HG03039 (cell line): Measurements from ENCODE around the gene CASP7.

ENCODE experiments used
- ATAC-seq: cut with Tn5 transposase; IDR thresholded peaks from one replicate; pipeline ENCODE4 v1.9.1; 2021; ENCODE audit warnings: mild to moderate bottlenecking, moderate library complexity; ENCODE audit not compliant: unreplicated experiment

The CASP7 gene

DNA sequence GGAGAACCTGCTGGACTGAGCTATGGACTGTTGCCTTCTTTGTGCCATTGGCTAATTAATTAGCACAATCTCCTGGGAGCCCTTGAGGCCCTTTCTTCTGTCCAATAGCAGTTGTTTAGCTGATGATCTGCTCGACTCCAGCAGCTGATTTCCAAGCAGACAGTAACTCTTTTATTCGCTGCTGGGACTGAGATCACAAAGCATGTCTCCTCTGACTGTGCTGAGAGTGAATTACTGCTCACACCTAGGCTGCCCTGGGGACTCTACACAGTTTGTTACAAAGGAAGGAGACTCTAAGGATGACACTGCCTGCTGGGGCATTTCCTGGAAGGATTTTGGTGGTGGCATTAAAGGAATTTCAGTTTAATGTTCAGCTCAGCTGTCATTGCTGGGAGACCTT lies 31.4 kb downstream of the CASP7 start:
- ATAC-seq = no peak

- ATAC-seq = no peak
These were observed 32.3 kb downstream of the CASP7 start for GRCh38 chr10:113712024-113712423.

DNA sequence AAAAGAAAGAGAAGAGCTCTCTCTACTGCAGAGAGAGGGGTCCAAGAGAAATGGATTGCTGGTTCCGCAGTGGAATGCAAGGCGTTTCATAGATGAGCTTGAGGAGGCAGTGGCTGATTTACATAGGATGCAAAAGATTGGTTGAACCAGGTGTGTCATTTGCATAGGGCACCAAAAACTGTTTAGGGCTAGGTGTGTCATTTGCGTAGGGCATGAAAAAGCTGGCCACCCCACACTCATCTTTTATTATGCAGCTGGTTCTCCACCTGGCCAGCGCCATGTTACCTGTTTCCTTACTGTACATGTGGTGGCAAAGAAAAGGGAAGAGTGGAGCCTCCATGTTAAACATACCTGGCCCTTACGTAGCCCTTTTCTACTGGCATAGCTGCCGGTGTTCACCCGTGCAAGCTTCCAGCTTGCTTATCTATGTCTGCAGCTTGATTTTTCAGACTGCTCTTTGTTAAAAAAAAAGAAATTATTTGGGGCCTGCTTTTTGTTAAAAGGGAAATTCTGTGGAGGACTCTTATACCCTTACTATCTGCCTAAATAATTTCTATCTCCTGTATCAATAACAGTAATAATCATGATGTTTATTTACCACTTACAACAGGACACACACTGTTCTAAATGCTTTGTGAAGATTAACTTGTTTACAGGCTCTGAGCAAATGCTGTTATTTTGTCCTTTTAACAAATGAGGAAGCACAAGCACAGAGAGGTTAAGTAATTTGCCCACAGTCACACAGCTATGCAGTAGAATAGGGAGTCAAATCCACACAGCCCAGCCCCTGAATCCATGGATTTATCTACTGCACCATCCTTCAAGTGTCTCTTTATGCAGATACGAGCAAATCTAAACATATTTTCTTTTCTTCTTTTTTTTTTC lies 33.3 kb downstream of the CASP7 start:
- ATAC-seq = no peak

DNA sequence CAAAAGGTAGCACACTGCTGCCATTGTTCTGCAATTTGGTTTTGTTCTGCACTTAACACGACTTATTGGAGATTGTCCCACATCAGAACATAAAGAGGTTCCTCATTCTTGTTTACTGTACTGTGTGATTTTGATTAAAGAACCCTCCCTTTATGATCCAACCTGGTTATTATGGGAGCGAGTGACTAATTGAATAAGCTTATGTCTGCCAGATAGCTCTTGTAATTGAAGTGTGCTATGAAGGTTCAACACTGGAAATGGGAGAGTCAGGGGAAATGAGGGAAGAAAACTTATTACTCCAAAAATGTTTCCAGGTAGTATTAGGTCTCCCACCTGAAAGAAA lies 33.9 kb downstream of the CASP7 start:
- ATAC-seq = no peak

DNA sequence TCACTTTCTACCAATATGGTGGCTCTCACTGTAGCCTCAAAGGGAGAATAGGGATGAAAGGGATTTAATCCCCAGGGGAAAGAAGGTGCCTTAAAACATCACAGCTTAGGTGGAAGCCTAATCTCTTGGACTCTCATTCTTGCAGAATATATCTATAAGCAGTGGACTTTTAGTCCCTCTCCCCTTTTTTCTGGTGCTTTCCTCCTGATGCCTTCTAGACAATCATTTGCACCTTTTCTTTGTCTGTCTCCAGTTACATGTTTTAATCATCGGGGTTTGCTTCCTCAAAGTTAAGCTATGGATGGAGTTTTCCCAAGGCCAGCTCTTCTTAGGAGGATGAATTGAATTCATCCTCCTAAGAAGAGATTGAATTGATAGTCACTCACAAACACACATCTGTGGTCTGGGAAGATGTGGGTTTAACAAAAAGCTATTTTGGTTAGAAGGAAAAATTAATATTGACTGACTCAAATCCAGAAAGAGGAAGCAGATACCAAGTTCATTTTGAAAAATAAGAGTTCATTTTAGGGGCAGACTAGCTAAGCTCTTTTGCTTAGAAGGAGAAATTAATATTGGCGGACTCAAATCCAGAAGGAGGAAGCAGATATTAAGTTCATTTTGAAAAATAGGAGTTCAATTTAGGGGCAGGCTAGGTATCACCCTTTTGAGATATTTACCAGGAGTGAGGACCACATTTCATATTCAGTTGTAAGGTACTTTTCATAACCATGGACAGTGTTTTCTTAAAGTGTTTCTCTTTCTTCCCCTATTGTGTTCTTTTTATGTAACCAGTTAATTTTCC lies 36.6 kb downstream of the CASP7 start:
- no peak for ATAC-seq

DNA sequence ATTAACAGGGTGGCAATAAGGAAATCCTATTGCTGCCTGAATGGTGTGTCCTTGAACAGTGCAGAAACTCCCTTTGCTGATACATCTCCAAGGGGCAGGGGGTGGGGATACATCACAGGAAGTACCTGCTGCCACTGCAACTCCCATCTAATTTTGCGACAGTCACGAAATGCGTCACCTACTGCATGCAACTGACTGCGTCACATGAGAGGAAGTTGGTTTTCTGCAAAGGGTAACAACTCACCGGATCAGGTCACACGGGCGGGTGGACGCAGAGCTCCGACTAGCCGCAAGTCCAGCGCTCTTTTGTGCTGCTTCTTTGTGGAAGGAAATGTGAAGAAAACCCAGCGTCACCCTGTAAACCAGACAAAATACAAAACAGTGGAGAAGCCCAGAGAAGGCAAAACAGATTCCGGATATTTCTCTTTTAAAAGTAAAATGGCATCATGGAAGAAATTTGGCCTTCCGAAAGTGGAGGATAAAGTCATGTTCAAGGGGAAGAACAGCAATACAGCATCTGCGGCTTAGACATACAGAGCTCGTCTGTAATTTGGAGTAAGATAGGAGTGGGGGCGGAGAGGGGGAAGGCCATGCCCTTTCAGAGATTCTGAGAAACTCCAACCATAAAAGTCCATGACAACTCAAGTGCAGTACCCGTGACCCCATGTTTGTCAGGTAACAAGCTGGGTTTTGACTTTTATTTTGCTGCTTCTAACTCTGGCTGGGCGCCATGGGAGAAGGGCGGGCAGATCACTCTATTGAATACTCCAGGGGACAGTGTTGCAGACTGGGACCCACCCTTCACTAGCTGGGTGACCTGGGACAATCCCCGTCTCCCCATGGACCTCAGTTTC lies 39.5 kb downstream of the CASP7 start:
- ATAC-seq = no peak

- no peak for ATAC-seq
These were observed 40.7 kb downstream of the CASP7 start for GRCh38 chr10:113720386-113720785.

DNA sequence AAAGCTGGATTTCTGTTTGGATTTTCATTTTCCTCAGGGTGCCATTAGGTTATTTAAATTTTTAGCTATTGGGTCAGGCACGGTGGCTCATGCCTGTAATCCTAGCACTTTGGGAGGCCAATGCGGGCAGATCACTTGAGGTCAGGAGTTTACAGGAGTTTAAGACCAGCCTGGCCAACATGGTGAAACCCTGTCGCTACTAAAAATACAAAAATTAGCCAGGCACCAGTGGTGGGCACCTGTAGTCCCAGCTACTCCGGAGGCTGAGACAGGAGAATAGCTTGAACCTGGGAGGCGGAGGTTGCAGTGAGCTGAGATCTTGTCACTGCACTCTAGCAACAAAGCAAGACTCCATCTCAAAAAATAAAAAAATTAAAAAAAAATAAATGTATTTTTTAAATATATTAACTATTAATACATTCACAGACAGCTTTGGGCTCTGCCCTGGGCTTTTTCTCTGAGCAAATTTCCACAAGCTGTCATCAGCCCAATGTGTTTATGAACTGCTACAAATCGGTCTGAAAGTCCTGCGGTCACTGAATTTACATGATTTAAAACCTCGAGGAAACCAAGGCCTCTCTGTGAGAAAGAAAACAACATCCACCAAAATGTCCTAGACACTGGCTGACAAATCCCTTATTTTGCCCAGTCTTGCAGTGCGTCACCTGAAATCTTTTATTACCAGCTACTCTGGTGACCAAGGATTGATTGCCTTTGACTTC lies 52.6 kb downstream of the CASP7 start:
- ATAC-seq = no peak

- no peak for ATAC-seq
These were observed 53.3 kb downstream of the CASP7 start for GRCh38 chr10:113732966-113733365.

GRCh38 chr10:113733635-113734034 lies 53.9 kb downstream of the CASP7 start:
- ATAC-seq = no peak

GRCh38 chr10:113735913-113736312 lies 56.2 kb downstream of the CASP7 start:
- no peak for ATAC-seq

- no peak for ATAC-seq
These were observed 56.9 kb downstream of the CASP7 start for GRCh38 chr10:113736576-113736975.

- ATAC-seq = no peak
These were observed 59.3 kb downstream of the CASP7 start for GRCh38 chr10:113739031-113739430.

DNA sequence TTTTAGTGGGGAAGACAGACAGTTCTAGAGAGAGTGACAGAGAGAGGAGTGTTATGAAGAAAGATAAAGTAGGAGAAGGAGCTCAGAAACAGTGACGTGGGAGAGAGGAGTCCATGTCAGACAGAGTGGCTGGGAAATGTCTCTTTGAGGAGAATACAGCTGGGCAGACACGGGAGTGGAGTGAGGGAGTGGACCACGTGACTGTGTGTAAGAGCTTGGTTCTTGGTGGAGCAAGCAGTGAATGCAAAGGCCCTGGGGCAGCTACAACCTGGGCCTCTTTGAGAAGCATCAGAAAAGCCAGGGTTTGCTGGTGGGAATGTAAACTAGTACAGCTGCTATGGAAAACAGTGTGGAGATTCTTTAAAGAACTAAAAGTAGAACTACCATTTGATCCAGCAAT lies 59.9 kb downstream of the CASP7 start:
- no peak for ATAC-seq

- no peak for ATAC-seq
These were observed 61.1 kb downstream of the CASP7 start for GRCh38 chr10:113740850-113741249.

DNA sequence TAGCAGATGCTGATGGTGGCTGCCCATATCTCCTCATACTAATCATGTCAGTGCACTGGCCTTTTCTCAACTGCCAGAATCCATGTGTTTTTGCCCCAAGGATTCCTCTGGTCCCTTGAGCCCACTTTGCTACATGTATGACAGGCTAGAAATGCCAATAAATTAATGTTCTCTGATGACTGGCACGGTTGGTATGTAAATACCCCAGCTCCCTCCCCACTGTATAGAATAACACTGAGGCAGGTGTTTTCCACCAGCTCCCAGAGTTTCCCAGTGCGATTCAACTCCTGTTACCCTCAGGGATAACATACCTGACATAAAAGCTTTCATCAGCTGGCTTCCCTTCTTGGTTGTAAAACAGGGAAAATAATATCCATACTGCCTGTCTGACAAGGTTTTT lies 62.8 kb downstream of the CASP7 start:
- ATAC-seq = no peak

GRCh38 chr10:113743594-113743993 lies 63.9 kb downstream of the CASP7 start:
- no peak for ATAC-seq

DNA sequence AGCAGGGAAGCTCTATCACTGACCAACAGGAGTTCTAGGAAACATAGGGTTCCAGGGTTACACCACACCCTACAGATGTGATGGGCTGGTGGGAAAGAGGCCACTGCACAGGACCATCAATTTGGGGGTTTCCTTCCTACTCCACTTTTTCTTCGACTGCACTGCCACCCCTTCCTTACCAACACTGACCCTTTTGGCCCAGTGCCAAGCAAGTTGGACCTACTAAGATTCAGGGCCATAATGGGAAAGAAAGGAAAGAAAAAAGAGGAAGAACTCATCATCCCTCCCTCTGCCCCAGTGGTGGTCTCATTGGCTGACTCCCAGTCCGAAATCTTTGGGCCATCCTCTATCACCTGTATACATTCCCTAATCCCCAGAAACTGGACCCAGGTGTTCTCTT lies 65.7 kb downstream of the CASP7 start:
- no peak for ATAC-seq

GRCh38 chr10:113746217-113746957 lies 66.7 kb downstream of the CASP7 start:
- no peak for ATAC-seq

GRCh38 chr10:113751181-113751732 lies 71.5 kb downstream of the CASP7 start, which contains the start of gene PLEKHS1:
PLEKHS1 (plus strand) TSS chr10:113751682; CDS start chr10:113755278, 3,596 bp downstream.
- ATAC-seq = no peak
